ENCODE results near the gene CTSS.

DNA sequence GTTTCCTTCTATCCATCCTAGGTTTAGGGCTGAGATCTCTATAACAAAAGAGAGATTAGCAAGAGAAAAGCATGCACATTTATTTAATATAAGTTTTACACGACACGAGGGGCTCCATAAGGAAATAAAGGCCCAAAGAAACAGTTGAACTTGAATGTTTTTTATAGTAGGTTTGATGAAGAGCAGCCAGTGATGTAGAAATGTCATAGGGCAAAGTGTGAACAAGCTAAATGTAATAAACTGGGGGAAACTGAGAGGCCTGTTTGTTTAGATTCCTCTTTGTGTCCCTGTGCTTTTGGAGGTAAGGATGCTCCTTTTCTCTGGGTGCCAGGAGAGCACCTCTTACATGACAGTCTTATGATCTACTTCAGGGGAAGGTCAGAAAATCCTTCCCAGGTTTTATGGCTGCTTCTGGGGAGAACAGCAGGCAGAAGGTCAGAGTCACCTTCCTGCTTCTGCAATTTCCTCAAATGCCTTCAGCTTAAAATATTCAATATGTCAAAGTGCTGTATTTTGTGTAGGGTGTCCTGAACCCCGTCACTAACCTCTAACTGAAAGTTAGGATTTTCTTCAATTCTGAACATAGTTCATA is 35.4 kb downstream of the CTSS start:
- no peak for TF ChIP-seq POLR2AphosphoS5 (IDR thresholded peaks at IDR 0.05; ENCODE audit: low read depth, low read length)
- TF ChIP-seq, protein P1, sequence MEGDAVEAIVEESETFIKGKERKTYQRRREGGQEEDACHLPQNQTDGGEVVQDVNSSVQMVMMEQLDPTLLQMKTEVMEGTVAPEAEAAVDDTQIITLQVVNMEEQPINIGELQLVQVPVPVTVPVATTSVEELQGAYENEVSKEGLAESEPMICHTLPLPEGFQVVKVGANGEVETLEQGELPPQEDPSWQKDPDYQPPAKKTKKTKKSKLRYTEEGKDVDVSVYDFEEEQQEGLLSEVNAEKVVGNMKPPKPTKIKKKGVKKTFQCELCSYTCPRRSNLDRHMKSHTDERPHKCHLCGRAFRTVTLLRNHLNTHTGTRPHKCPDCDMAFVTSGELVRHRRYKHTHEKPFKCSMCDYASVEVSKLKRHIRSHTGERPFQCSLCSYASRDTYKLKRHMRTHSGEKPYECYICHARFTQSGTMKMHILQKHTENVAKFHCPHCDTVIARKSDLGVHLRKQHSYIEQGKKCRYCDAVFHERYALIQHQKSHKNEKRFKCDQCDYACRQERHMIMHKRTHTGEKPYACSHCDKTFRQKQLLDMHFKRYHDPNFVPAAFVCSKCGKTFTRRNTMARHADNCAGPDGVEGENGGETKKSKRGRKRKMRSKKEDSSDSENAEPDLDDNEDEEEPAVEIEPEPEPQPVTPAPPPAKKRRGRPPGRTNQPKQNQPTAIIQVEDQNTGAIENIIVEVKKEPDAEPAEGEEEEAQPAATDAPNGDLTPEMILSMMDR (IDR thresholded peaks at IDR 0.05 in 2 of 3, conservative IDR thresholded peaks at IDR 0.05 in 1 of 3; ENCODE audit: borderline replicate concordance in 1 of 3, insufficient read depth in 1 of 3, low read depth in 2 of 3, low read length in 2 of 3) = no peak
- no peak for TF ChIP-seq POLR2A (IDR thresholded peaks at IDR 0.05; ENCODE audit: borderline replicate concordance, extremely low read depth, insufficient read depth, insufficient read length)
- no peak for TF ChIP-seq RAD21 (IDR thresholded peaks at IDR 0.05; ENCODE audit: low read depth)
- TF ChIP-seq, protein P2, sequence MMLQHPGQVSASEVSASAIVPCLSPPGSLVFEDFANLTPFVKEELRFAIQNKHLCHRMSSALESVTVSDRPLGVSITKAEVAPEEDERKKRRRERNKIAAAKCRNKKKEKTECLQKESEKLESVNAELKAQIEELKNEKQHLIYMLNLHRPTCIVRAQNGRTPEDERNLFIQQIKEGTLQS (IDR thresholded peaks at IDR 0.05) = no peak
- TF ChIP-seq CBX3 (IDR thresholded peaks at IDR 0.05; ENCODE audit: low read depth) = no peak
- TF ChIP-seq, protein P3, sequence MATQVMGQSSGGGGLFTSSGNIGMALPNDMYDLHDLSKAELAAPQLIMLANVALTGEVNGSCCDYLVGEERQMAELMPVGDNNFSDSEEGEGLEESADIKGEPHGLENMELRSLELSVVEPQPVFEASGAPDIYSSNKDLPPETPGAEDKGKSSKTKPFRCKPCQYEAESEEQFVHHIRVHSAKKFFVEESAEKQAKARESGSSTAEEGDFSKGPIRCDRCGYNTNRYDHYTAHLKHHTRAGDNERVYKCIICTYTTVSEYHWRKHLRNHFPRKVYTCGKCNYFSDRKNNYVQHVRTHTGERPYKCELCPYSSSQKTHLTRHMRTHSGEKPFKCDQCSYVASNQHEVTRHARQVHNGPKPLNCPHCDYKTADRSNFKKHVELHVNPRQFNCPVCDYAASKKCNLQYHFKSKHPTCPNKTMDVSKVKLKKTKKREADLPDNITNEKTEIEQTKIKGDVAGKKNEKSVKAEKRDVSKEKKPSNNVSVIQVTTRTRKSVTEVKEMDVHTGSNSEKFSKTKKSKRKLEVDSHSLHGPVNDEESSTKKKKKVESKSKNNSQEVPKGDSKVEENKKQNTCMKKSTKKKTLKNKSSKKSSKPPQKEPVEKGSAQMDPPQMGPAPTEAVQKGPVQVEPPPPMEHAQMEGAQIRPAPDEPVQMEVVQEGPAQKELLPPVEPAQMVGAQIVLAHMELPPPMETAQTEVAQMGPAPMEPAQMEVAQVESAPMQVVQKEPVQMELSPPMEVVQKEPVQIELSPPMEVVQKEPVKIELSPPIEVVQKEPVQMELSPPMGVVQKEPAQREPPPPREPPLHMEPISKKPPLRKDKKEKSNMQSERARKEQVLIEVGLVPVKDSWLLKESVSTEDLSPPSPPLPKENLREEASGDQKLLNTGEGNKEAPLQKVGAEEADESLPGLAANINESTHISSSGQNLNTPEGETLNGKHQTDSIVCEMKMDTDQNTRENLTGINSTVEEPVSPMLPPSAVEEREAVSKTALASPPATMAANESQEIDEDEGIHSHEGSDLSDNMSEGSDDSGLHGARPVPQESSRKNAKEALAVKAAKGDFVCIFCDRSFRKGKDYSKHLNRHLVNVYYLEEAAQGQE (IDR thresholded peaks at IDR 0.05; ENCODE audit: low read depth) = no peak
- TF ChIP-seq ZFX (IDR thresholded peaks at IDR 0.05) = no peak
- TF ChIP-seq, protein P4, sequence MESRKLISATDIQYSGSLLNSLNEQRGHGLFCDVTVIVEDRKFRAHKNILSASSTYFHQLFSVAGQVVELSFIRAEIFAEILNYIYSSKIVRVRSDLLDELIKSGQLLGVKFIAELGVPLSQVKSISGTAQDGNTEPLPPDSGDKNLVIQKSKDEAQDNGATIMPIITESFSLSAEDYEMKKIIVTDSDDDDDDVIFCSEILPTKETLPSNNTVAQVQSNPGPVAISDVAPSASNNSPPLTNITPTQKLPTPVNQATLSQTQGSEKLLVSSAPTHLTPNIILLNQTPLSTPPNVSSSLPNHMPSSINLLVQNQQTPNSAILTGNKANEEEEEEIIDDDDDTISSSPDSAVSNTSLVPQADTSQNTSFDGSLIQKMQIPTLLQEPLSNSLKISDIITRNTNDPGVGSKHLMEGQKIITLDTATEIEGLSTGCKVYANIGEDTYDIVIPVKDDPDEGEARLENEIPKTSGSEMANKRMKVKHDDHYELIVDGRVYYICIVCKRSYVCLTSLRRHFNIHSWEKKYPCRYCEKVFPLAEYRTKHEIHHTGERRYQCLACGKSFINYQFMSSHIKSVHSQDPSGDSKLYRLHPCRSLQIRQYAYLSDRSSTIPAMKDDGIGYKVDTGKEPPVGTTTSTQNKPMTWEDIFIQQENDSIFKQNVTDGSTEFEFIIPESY (IDR thresholded peaks at IDR 0.05; ENCODE audit: extremely low read depth, insufficient replicate concordance, low read length) = no peak
- TF ChIP-seq TCF7L2 (IDR thresholded peaks at IDR 0.05; ENCODE audit: borderline replicate concordance, extremely low read depth, insufficient read depth, insufficient read length) = no peak
